ENCODE results near the gene CEP135.

DNA sequence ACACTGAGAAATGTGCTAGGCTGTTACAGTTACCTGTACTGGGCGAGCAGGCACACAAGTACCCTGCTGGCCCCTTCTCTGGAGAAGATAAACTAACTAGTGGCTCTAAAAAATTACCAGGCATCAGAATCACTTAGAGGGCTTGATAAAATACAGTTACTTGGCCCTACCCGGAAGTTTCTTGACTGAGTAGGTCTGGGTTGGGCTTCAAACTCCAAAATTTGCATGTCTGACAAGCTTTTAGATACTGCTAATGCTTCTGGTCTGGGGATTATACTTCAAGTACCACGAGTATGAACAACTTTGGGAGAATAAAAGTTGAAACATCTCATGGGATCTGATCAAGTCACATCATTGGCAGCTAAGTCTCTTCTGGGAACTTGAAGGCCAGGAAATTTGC lies 30.8 kb downstream of the CEP135 start:
- no peak for TF ChIP-seq MXI1 (conservative IDR thresholded peaks at IDR 0.05; ENCODE audit: poor library complexity, severe bottlenecking)
- TF ChIP-seq, protein P1, sequence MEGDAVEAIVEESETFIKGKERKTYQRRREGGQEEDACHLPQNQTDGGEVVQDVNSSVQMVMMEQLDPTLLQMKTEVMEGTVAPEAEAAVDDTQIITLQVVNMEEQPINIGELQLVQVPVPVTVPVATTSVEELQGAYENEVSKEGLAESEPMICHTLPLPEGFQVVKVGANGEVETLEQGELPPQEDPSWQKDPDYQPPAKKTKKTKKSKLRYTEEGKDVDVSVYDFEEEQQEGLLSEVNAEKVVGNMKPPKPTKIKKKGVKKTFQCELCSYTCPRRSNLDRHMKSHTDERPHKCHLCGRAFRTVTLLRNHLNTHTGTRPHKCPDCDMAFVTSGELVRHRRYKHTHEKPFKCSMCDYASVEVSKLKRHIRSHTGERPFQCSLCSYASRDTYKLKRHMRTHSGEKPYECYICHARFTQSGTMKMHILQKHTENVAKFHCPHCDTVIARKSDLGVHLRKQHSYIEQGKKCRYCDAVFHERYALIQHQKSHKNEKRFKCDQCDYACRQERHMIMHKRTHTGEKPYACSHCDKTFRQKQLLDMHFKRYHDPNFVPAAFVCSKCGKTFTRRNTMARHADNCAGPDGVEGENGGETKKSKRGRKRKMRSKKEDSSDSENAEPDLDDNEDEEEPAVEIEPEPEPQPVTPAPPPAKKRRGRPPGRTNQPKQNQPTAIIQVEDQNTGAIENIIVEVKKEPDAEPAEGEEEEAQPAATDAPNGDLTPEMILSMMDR (IDR thresholded peaks at IDR 0.05; ENCODE audit: poor library complexity, severe bottlenecking) = no peak
- TF ChIP-seq POLR2AphosphoS5 (IDR thresholded peaks at IDR 0.05) = no peak
- TF ChIP-seq EZH2 (IDR thresholded peaks at IDR 0.05; ENCODE audit: borderline replicate concordance, insufficient read depth, low read length, poor library complexity, severe bottlenecking) = no peak
- TF ChIP-seq EP300 (conservative IDR thresholded peaks at IDR 0.05; ENCODE audit: poor library complexity, severe bottlenecking) = no peak
